ENCODE data around the gene MRAS.
A peak's percentile ranks its signal among the peaks of the same experiment; 100 is the strongest.

Gene MRAS

GRCh38 chr3:138332472-138333073, 15.8 kb upstream of the MRAS start:
- Histone ChIP-seq H3K9me3 (ENCODE audit: insufficient read depth, low read length) (no peaks in the 10 kb centered on the region), H2AFZ (ENCODE audit: low read depth, low read length, severe bottlenecking) (no peak overlapping the region), H3K4me2 (ENCODE audit: low read depth, low read length, poor library complexity, severe bottlenecking) (no peak overlapping the region), H4K20me1 (ENCODE audit: low read depth, low read length) (no peaks in the 10 kb centered on the region), H3K36me3 (ENCODE audit: low read length) (no peaks in the 10 kb centered on the region), H3K27ac (ENCODE audit: low read depth, low read length) (no peak overlapping the region), H3K4me3 (ENCODE audit: insufficient read depth, low read length, poor library complexity, severe bottlenecking) (no peak overlapping the region), H3K9me2 (replicated peaks; ENCODE audit: insufficient read depth, low read length) (no peaks in the 10 kb centered on the region), H3K9ac (ENCODE audit: low read length) (no peak overlapping the region), H3K27me3 (ENCODE audit: low read length) (no peaks in the 10 kb centered on the region), H3K79me2 (ENCODE audit: insufficient read depth, low read length) (no peaks in the 10 kb centered on the region), H3F3A (ENCODE audit: insufficient read depth) (peaks cover 13% of the 10 kb centered on the region; the same call in 1 of the 2 replicates)
- no peak for TF ChIP-seq EZH2phosphoT487 (conservative IDR thresholded peaks at IDR 0.05; ENCODE audit: low read length)
- TF ChIP-seq CTCF (IDR thresholded peaks at IDR 0.05; ENCODE audit: insufficient read depth, low read length, poor library complexity, severe bottlenecking) = peak; percentile 45

- no peaks in the 10 kb centered on the region for H3K79me2 ChIP-seq (ENCODE audit: insufficient read depth, low read length)
- H3K9me2 ChIP-seq (replicated peaks; ENCODE audit: insufficient read depth, low read length) = no peaks in the 10 kb centered on the region
- TF ChIP-seq CTCF (IDR thresholded peaks at IDR 0.05; ENCODE audit: insufficient read depth, low read length, poor library complexity, severe bottlenecking) = no peak
- TF ChIP-seq EZH2phosphoT487 (conservative IDR thresholded peaks at IDR 0.05; ENCODE audit: low read length) = no peak
These were observed 13.8 kb upstream of the MRAS start for GRCh38 chr3:138334608-138335007.

GRCh38 chr3:138336454-138336999, 11.9 kb upstream of the MRAS start:
- H3K79me2 ChIP-seq (ENCODE audit: insufficient read depth, low read length) = no peaks in the 10 kb centered on the region
- no peaks in the 10 kb centered on the region for H3F3A ChIP-seq (ENCODE audit: insufficient read depth)
- no peak overlapping the region for H2AFZ ChIP-seq (ENCODE audit: low read depth, low read length, severe bottlenecking)
- no peak overlapping the region for H3K9ac ChIP-seq (ENCODE audit: low read length)
- no peak overlapping the region for H3K27ac ChIP-seq (ENCODE audit: low read depth, low read length)
- H3K9me3 ChIP-seq (ENCODE audit: insufficient read depth, low read length) = no peaks in the 10 kb centered on the region
- H3K27me3 ChIP-seq (ENCODE audit: low read length) = no peaks in the 10 kb centered on the region
- H3K9me2 ChIP-seq (replicated peaks; ENCODE audit: insufficient read depth, low read length) = no peaks in the 10 kb centered on the region
- TF ChIP-seq CTCF (IDR thresholded peaks at IDR 0.05; ENCODE audit: insufficient read depth, low read length, poor library complexity, severe bottlenecking) = no peak
- no peak for TF ChIP-seq EZH2phosphoT487 (conservative IDR thresholded peaks at IDR 0.05; ENCODE audit: low read length)
- H3K36me3 ChIP-seq (ENCODE audit: low read length) = no peaks in the 10 kb centered on the region
- H3K4me3 ChIP-seq (ENCODE audit: insufficient read depth, low read length, poor library complexity, severe bottlenecking) = no peak overlapping the region
- H4K20me1 ChIP-seq (ENCODE audit: low read depth, low read length) = no peaks in the 10 kb centered on the region
- no peak overlapping the region for H3K4me2 ChIP-seq (ENCODE audit: low read depth, low read length, poor library complexity, severe bottlenecking)

More at GRCh38 chr3:138334608-138335007, 13.8 kb upstream of the MRAS start:
- H3K4me2 ChIP-seq (ENCODE audit: low read depth, low read length, poor library complexity, severe bottlenecking) = no peak overlapping the region
- H3K4me3 ChIP-seq (ENCODE audit: insufficient read depth, low read length, poor library complexity, severe bottlenecking) = no peak overlapping the region
- no peak overlapping the region for H2AFZ ChIP-seq (ENCODE audit: low read depth, low read length, severe bottlenecking)
- no peaks in the 10 kb centered on the region for H3K36me3 ChIP-seq (ENCODE audit: low read length)
- H3K27ac ChIP-seq (ENCODE audit: low read depth, low read length) = no peak overlapping the region
- H3K9me3 ChIP-seq (ENCODE audit: insufficient read depth, low read length) = no peaks in the 10 kb centered on the region
- no peaks in the 10 kb centered on the region for H3K27me3 ChIP-seq (ENCODE audit: low read length)
- 0 out of 2 replicates have a peak, but pooled peaks cover 5% of the 10 kb centered on the region for H3F3A ChIP-seq (ENCODE audit: insufficient read depth)
- no peaks in the 10 kb centered on the region for H4K20me1 ChIP-seq (ENCODE audit: low read depth, low read length)
- H3K9ac ChIP-seq (ENCODE audit: low read length) = no peak overlapping the region

Measured in SU-DHL-6 (cell line).